SU-DHL-6 (cell line): Measurements from ENCODE around the gene CALM3.

Experiments used
- H2AFZ ChIP-seq: fragments of 200-600 bp; sonication (generic); 2 replicates; pipeline ENCODE4 v1.6.1; 2014; ENCODE audit warnings: low read depth, mild to moderate bottlenecking, moderate library complexity, mixed read lengths, antibody characterized with exemption, low read length; ENCODE audit not compliant: severe bottlenecking
- H3F3A ChIP-seq: fragments of 200-600 bp; shearing (Covaris generic); 2 replicates; pipeline ENCODE4 v1.6.0; 2016; ENCODE audit warnings: antibody characterized with exemption, mild to moderate bottlenecking; ENCODE audit not compliant: insufficient read depth
- H3K27ac ChIP-seq: fragments of 200-600 bp; sonication (generic); 2 replicates; pipeline ENCODE4 v1.5.1; 2016; ENCODE audit warnings: low read depth, mild to moderate bottlenecking, low read length, moderate library complexity, mixed read lengths
- H3K27me3 ChIP-seq: fragments of 200-600 bp; sonication (generic), shearing (Covaris generic); 2 replicates; pipeline ENCODE4 v1.6.0; 2014; ENCODE audit warnings: mild to moderate bottlenecking, low read length
- H3K36me3 ChIP-seq: fragments of 200-600 bp; sonication (generic); 2 replicates; pipeline ENCODE4 v1.6.1; 2014; ENCODE audit warnings: mild to moderate bottlenecking, low read length, mixed read lengths
- H3K4me2 ChIP-seq: fragments of 300-600, 200-600 bp; shearing (Covaris generic), sonication (generic); 2 replicates; pipeline ENCODE4 v1.6.0; 2014; ENCODE audit warnings: low read length, low read depth, mild to moderate bottlenecking; ENCODE audit not compliant: poor library complexity, severe bottlenecking
- H3K4me3 ChIP-seq: fragments of 200-600 bp; sonication (generic); 2 replicates; pipeline ENCODE4 v1.5.1; 2014; ENCODE audit warnings: antibody characterized with exemption, low read length, mild to moderate bottlenecking, mixed read lengths; ENCODE audit not compliant: insufficient read depth, poor library complexity, severe bottlenecking
- H3K79me2 ChIP-seq: fragments of 200-600 bp; sonication (generic); 2 replicates; pipeline ENCODE4 v1.6.1; 2014; ENCODE audit warnings: mild to moderate bottlenecking, low read length, moderate library complexity; ENCODE audit not compliant: insufficient read depth
- H3K9ac ChIP-seq: fragments of 200-600 bp; sonication (generic); 2 replicates; pipeline ENCODE4 v1.7.0; 2014; ENCODE audit warnings: mild to moderate bottlenecking, low read length
- H3K9me2 ChIP-seq: fragments of 200-600 bp; sonication (generic); replicated peaks from 2 replicates; pipeline ENCODE4 v1.6.1; 2014; ENCODE audit warnings: low read length; ENCODE audit not compliant: insufficient read depth
- H3K9me3 ChIP-seq: fragments of 200-600 bp; sonication (generic); 2 replicates; pipeline ENCODE4 v1.6.1; 2014; ENCODE audit warnings: low read length, mixed read lengths; ENCODE audit not compliant: insufficient read depth
- H4K20me1 ChIP-seq: fragments of 200-600 bp; sonication (generic); 2 replicates; pipeline ENCODE4 v1.6.1; 2014; ENCODE audit warnings: low read depth, mild to moderate bottlenecking, antibody characterized with exemption, low read length, moderate library complexity, mixed read lengths
- EZH2phosphoT487 ChIP-seq: fragments of 200-600 bp; sonication (generic), shearing (Covaris generic); conservative IDR thresholded peaks from 2 replicates; pipeline ENCODE4 v1.6.1; 2018; ENCODE audit warnings: mild to moderate bottlenecking, antibody characterized with exemption, low read length, moderate library complexity, mixed read lengths
- TF ChIP-seq, protein P1 (sequence below): fragments of 200-600 bp; sonication (generic); IDR thresholded peaks from one replicate; pipeline ENCODE4 v1.5.1; 2017; ENCODE audit warnings: antibody characterized with exemption, mild to moderate bottlenecking, low read length, moderate library complexity; ENCODE audit not compliant: insufficient read depth, poor library complexity, severe bottlenecking

Gene CALM3

DNA sequence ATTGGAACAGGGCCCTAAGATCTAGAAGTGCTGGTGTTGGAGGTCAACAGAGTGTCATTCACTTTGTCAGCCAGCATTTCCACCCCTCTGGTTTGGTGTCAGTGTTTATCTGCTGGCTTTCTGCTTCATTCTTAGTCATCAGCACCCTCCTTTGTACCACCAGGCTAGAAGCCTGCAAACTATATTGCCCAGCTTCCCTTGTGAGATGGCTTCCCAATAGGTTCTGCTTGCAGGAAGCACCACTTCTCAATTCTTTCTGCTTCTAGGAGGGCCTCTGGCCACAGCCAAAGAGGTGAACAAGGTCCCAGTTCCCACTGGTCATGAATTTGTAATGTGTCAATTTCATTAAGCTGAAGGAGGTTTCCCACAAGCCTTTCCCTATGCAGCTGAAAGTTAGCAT is 36.4 kb upstream of the CALM3 start:
- Histone ChIP-seq H3K9me3 (no peaks in the 10 kb centered on the region), H4K20me1 (no peaks in the 10 kb centered on the region), H3K9me2 (no peaks in the 10 kb centered on the region), H3K36me3 (no peaks in the 10 kb centered on the region), H3K4me2 (no peak overlapping the region), H3K4me3 (no peak overlapping the region), H3K27ac (no peak overlapping the region), H3K9ac (no peak overlapping the region), H3K79me2 (no peaks in the 10 kb centered on the region), H3F3A (no peaks in the 10 kb centered on the region), H2AFZ (no peak overlapping the region), H3K27me3 (no peaks in the 10 kb centered on the region)
- TF ChIP-seq, protein P1, sequence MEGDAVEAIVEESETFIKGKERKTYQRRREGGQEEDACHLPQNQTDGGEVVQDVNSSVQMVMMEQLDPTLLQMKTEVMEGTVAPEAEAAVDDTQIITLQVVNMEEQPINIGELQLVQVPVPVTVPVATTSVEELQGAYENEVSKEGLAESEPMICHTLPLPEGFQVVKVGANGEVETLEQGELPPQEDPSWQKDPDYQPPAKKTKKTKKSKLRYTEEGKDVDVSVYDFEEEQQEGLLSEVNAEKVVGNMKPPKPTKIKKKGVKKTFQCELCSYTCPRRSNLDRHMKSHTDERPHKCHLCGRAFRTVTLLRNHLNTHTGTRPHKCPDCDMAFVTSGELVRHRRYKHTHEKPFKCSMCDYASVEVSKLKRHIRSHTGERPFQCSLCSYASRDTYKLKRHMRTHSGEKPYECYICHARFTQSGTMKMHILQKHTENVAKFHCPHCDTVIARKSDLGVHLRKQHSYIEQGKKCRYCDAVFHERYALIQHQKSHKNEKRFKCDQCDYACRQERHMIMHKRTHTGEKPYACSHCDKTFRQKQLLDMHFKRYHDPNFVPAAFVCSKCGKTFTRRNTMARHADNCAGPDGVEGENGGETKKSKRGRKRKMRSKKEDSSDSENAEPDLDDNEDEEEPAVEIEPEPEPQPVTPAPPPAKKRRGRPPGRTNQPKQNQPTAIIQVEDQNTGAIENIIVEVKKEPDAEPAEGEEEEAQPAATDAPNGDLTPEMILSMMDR: no peak
- no peak for TF ChIP-seq EZH2phosphoT487

DNA sequence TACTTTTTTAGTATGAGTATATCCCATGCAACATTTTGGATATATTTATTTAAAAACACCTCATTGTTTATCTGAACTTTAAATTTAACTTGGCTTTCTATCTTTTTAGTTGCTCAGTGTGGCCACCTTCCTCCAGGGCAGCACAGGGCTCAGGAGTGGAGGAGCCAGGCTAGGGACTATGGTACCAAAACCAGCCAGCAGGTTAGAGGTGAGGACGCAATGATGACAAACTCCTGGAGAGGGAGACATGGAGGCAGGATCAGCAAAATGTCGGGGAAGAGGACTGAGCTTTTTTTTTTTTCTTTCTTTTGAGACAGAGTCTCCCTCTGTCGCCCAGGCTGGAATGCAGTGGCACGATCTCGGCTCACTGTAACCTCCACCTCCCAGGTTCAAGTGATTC is 29.6 kb upstream of the CALM3 start:
- H3K9ac ChIP-seq: no peak overlapping the region
- TF ChIP-seq, protein P1: no peak
- no peak overlapping the region for H3K4me3 ChIP-seq
- H3K79me2 ChIP-seq: no peaks in the 10 kb centered on the region
- no peak overlapping the region for H2AFZ ChIP-seq
- H3K27me3 ChIP-seq: no peaks in the 10 kb centered on the region; the same call in 1 of the 2 replicates
- H3F3A ChIP-seq: no peaks in the 10 kb centered on the region
- H3K9me3 ChIP-seq: no peaks in the 10 kb centered on the region
- H4K20me1 ChIP-seq: no peaks in the 10 kb centered on the region
- no peaks in the 10 kb centered on the region for H3K36me3 ChIP-seq
- H3K9me2 ChIP-seq: no peaks in the 10 kb centered on the region
- H3K4me2 ChIP-seq: no peak overlapping the region
- no peak overlapping the region for H3K27ac ChIP-seq

DNA sequence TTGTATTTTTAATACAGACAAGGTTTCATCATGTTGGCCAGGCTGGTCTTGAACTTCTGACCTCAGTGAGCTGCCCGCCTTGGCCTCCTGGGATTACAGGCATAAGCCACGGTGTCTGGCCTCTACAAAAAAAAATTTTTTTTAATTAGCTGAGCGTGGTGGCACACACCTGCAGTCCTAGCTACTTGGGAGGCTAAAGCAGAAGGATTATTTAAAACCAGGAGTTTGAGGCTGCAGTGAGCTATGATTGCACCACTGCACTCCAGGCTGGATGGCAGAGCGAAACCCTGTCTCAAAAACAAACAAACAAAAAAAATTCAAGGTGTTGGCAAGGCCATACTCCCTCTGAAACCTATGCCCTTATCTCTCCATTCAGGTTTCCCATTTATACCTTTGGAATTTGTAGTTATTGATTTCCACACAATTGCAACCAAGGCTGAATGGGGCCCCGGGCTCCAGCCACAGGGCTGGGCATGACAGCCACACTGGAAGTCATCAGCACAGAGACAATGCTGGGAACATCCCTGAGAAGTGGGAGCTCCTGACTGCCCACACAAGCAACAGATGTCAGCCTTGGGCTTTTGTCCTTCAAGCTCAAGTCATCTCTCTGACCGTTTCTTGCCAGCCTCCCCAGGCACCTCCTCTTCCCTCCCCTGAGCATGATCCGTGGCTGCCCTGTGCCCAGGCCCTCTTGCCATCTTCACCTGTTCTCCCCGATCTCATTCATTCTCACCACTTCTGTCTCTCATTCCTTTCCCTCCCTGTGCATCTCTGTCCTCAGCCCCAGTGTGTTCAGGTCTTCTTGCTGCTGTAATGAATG is 27.2 kb upstream of the CALM3 start:
- Histone ChIP-seq H3K9me2 (no peaks in the 10 kb centered on the region), H3K27me3 (no peaks in the 10 kb centered on the region; the same call in 1 of the 2 replicates), H2AFZ (no peak overlapping the region), H4K20me1 (no peaks in the 10 kb centered on the region), H3K9me3 (no peaks in the 10 kb centered on the region), H3F3A (no peaks in the 10 kb centered on the region; the same call in 1 of the 2 replicates), H3K79me2 (no peaks in the 10 kb centered on the region), H3K4me3 (no peak overlapping the region), H3K4me2 (no peak overlapping the region), H3K27ac (no peak overlapping the region), H3K9ac (no peak overlapping the region), H3K36me3 (no peaks in the 10 kb centered on the region)
- no peak for TF ChIP-seq EZH2phosphoT487
- TF ChIP-seq, protein P1: no peak
